Psoas muscle (tissue), 8 donors: Measurements from ENCODE around the gene RAB3C. TPM values are rescaled to one million over a fixed set of nuclear protein-coding genes. Genes with fewer than 3 reads are reported as not detected.

Experiments used
- ATAC-seq, 4 donors: fragments of 200-7000 bp; cut with Tn5 transposase; one replicate each; pipeline ENCODE4 v1.9.1; 2020; ENCODE audit warnings: moderate library complexity in 3 of 4, mild to moderate bottlenecking in 2 of 4
- DNase-seq, 2 donors: peaks; one replicate each; pipeline ENCODE4 v3.0.0-alpha.2; 2020
- H3K27ac ChIP-seq: fragments of 200-600 bp; one replicate; pipeline ENCODE4 v1.8.0; 2022
- H3K27me3 ChIP-seq, 3 donors: fragments of 200-600 bp in 1 of 3; one replicate each; pipeline versions ENCODE4 v1.6.1 to v1.8.0; 2013 to 2022; ENCODE audit warnings: low read length in 2 of 3, mild to moderate bottlenecking in 2 of 3, moderate library complexity in 1 of 3; ENCODE audit not compliant: insufficient read depth in 3 of 3
- H3K36me3 ChIP-seq, 2 donors: fragments of 200-600 bp in 1 of 2; one replicate each; pipeline versions ENCODE4 v1.6.1 to v1.8.0; 2013 to 2022; ENCODE audit warnings: low read depth in 1 of 2, mild to moderate bottlenecking in 1 of 2, moderate library complexity in 1 of 2; ENCODE audit not compliant: insufficient read depth in 1 of 2
- H3K4me1 ChIP-seq: fragments of 200-600 bp; one replicate; pipeline ENCODE4 v1.8.0; 2022
- H3K4me3 ChIP-seq: fragments of 200-600 bp; one replicate; pipeline ENCODE4 v1.8.0; 2022; ENCODE audit warnings: mild to moderate bottlenecking
- H3K9me3 ChIP-seq: fragments of 200-600 bp; one replicate; pipeline ENCODE4 v1.8.0; 2022
- WGBS, 3 donors: extraction: QIAGEN DNeasy Blood & Tissue Kit; methylation state at CpG; one replicate each; pipeline versions ENCODE4 v1.1.6 to v1.1.7; 2013; 5-methylcytosine and 5-hydroxymethylcytosine counted together
- intact Hi-C, 2 donors: fragments of 100-400 bp; cut with DNase I; formaldehyde crosslinking; loops; one replicate each; pipeline versions ENCODE4 v1.11.0 to v1.14.2; 2022
- polyA plus RNA-seq, 3 donors: library from polyadenylated mRNA; stranded (reverse); fragments of 200-250 nt; gene quantifications; one replicate each; pipeline ENCODE4 v1.2.3, GENCODE V29; 2013
- total RNA-seq, 4 donors: library from RNA; stranded (reverse); fragmentation: NEBNext Ultra II Directional in 2 of 4; extraction: Animal tissue kit (Norgen Biotek cat#: 25700) in 2 of 4; gene quantifications; one replicate each; pipeline versions ENCODE4 v1.2.1 to v1.2.4, GENCODE V29; 2021 to 2023
- TF ChIP-seq, protein P1 (sequence below): fragments of 200-600 bp; IDR thresholded peaks from one replicate; pipeline ENCODE4 v1.8.0; 2022; ENCODE audit warnings: antibody characterized with exemption
- donor health status: healthy with polysubstance abuse.
- donor health status: DM: no; HTN: no; CAD: no; lungs with moderate emphysema.
- donor health status: Bipolar disorder and iron deficiency.
- donor health status: healthy.
- donor health status: DM: yes; HTN: yes; CAD: no.
- donor health status: DM: no; HTN: no; CAD: no.
- donor health status: DM: no; HTN: no; CAD: no.
- donor health status: DM: yes; HTN: yes; CAD: no.

RAB3C gene
- total and polyA plus RNA-seq, 7 donors, result 0.16 to 2.2 (median 0.62) TPM

DNA sequence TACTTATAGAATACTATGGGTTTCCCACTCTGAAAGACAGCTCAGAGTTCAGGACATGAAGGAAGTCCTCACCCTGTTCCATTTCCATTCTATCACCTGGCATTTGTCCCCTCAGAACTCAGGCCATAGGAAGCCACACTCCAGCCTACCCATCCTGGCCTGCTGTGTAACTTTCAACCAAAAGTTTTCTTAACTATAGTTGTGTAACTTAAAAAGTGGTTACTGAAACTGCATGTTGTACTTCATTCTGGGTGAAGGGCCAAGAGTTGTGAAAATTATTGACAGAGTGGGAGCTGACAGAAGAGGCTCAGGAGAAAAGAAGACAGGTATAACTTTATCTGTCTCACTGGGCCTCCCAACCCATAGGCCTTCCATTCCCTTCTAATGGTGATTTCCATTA is 212.5 kb downstream of the RAB3C start:
- Histone ChIP-seq H3K36me3 (no peaks in the 10 kb centered on the region), H3K4me1 (no peaks in the 10 kb centered on the region), H3K4me3 (no peak overlapping the region), H3K27me3 (no peaks in the 10 kb centered on the region), H3K27ac (no peak overlapping the region), H3K9me3 (no peaks in the 10 kb centered on the region)
- TF ChIP-seq, protein P1, sequence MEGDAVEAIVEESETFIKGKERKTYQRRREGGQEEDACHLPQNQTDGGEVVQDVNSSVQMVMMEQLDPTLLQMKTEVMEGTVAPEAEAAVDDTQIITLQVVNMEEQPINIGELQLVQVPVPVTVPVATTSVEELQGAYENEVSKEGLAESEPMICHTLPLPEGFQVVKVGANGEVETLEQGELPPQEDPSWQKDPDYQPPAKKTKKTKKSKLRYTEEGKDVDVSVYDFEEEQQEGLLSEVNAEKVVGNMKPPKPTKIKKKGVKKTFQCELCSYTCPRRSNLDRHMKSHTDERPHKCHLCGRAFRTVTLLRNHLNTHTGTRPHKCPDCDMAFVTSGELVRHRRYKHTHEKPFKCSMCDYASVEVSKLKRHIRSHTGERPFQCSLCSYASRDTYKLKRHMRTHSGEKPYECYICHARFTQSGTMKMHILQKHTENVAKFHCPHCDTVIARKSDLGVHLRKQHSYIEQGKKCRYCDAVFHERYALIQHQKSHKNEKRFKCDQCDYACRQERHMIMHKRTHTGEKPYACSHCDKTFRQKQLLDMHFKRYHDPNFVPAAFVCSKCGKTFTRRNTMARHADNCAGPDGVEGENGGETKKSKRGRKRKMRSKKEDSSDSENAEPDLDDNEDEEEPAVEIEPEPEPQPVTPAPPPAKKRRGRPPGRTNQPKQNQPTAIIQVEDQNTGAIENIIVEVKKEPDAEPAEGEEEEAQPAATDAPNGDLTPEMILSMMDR, result no peak
- DNase-seq (no peak), ATAC-seq (no peak)
- intact Hi-C loops, result no loop called here

DNA sequence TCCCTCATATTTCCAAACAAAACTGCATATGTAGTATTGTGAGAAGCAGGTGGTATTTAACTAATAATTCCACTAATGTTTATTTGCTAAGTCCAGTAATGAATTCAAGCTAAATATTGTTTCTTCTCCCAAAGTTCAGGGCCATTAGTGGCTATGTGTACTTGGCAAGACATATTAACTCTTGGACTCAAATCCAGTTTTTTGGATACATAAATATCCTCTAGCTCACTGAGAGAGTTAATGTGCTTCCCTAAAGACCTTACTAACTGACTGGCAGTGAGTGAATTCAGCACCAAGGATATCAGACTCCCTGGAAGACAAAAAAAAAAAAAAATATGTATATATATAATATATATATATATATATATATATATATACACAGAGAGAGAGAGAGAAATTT is 214.1 kb downstream of the RAB3C start:
- H3K36me3 ChIP-seq, result no peaks in the 10 kb centered on the region
- no peak overlapping the region for H3K4me3 ChIP-seq
- no peaks in the 10 kb centered on the region for H3K27me3 ChIP-seq
- DNase-seq (no peak), ATAC-seq (no peak)
- no peaks in the 10 kb centered on the region for H3K4me1 ChIP-seq
- no peak overlapping the region for H3K27ac ChIP-seq
- TF ChIP-seq, protein P1, result no peak
- intact Hi-C loops, result no loop called here
- H3K9me3 ChIP-seq, result no peaks in the 10 kb centered on the region

DNA sequence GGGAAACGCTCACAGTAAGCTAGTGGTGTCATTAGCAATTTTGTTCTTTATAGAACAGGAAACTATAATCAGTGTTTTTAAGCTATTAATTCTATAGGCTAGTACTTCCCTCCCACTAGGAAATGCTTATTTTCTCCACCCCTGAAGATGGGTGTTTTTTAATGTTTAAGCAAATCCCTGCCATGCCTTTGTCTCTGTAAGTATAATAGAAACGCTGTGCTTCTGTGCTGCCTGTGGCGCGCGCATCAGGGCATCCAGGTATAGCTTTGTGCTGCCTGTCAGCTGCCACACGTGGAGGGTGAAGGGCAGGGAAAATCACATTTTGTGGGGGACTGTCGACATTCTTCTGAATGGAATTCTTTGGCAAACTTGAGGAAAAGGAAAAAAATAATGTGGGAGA is 217.5 kb downstream of the RAB3C start:
- intact Hi-C loops, result no loop called here
- no peaks in the 10 kb centered on the region for H3K4me1 ChIP-seq
- ATAC-seq (no peak), DNase-seq (no peak)
- 62 to 75% (median 72%) methylated on average over 7 of the region's 7 CpGs for WGBS, 3 donors
- no peak overlapping the region for H3K27ac ChIP-seq
- H3K36me3 ChIP-seq, result no peaks in the 10 kb centered on the region
- no peak overlapping the region for H3K4me3 ChIP-seq
- peaks cover 0 to 1% (median 0%) of the 10 kb centered on the region in 3 donors for H3K27me3 ChIP-seq
- no peaks in the 10 kb centered on the region for H3K9me3 ChIP-seq
- TF ChIP-seq, protein P1, result no peak

DNA sequence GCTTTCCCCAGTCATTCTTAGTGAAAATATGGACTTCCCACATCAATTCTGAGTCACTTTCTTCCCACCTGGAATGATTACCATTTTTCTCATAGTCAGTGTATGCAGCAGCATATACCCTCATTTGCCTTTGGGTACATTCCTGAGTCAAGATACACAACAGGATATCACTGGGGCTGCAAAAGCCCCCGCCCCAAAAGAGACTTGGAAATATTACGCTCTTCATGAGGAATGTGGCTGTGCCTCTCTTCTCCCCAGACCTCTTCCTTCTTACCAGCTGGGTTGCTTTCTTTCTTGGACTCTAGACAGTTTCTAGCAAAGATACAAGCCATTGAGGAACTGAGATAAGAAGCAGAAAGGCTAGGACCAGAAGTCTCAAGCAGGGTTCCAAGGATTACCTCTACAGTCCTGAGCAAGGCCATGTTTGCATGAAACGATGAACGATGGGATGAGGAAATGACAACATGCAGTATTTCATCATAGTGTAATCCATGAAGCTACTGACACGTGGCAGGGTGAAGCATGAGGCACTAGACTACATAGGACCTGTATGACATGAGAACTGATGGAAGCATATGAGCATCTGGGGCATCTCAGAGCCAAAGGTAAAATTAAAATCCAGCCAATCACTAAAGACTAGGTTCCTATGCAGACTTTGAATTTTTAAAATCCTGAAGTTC is 218.1 kb downstream of the RAB3C start:
- peaks cover 0 to 2% (median 0%) of the 10 kb centered on the region in 3 donors for H3K27me3 ChIP-seq
- H3K4me3 ChIP-seq, result no peak overlapping the region
- TF ChIP-seq, protein P1, result no peak
- no peak for DNase-seq
- H3K4me1 ChIP-seq, result no peaks in the 10 kb centered on the region
- H3K9me3 ChIP-seq, result no peaks in the 10 kb centered on the region
- 78 to 85% (median 81%) methylated on average over 5 of the region's 5 CpGs for WGBS, 3 donors
- intact Hi-C loops, result no loop called here
- no peak overlapping the region for H3K27ac ChIP-seq
- ATAC-seq, result no peak
- H3K36me3 ChIP-seq, result no peaks in the 10 kb centered on the region

DNA sequence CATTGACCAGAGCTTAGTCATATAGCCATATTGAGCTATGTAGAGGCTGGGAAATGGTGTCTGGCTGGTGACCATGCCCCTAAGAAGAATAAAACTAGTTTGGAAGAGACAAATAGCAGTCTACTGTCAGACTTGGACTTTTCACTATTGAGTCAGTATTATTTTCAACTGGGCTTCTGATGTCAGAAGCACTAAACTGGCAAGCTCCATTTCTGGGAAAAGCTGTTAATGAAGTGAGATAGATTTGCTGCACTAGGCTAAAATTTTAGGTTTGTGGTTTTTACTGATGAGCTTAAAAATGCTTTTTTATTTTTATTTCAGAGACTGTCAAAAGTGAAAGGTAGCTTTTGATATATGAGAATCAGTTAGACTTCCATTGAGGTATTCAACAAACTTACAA is 220.2 kb downstream of the RAB3C start:
- intact Hi-C loops, result no loop called here
- Histone ChIP-seq H3K27me3 (peaks cover 0 to 2% (median 0%) of the 10 kb centered on the region in 3 donors), H3K4me3 (no peak overlapping the region), H3K36me3 (no peaks in the 10 kb centered on the region), H3K27ac (no peak overlapping the region), H3K4me1 (no peaks in the 10 kb centered on the region), H3K9me3 (no peaks in the 10 kb centered on the region)
- no peak for ATAC-seq
- TF ChIP-seq, protein P1, result no peak
- DNase-seq, result no peak
